ENCODE results near the gene TERB1.

The TERB1 gene

DNA sequence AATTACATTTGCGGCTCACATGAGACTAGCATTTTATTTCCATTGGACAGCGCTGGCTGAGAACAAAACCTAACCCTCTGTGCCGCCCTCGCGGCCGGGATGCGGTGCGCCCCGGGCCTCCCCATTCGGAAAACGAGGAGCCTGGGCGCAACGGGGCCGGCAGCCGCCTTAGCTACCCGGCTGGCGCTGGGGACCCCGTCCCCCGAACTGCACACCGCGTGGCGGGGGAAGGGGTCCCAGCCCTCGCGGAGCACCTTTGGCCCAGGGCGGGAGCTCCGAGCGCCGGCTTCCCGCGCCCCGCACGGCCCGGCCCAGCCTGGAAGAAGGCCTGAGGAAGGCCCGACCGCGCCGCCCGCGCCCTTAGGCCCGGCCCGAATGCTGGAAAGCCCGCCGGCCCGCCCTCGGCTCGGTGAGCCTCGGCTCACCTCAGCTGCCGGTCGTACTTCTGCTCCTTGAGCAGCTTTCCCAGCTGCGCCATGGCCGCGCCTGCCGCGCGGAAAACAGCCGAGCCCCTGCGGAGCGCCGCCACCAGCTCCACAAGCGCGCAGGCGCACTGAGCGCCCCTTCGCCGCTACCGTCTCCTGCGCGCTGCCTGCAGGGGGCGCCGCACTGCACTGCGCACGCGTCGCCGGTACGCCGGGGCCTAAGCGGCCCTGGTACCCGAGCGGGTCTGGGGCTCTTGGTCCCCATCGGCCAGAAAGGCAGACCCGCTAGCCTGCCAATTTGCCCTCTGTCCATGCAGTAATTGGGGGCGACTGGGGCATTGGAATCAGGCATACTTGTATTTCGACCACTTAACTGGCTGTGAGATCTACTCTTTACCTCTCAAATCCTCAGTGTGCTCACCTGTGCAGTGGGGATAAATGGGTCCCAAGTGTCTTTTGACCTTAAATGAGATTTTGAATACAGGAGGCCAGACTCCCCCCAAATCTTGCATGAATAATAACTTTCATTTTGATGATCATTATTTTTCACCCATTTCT lies 29.3 kb upstream of the TERB1 start, which contains the start of gene NAE1:
NAE1 (minus strand) TSS at position 555 of the 983 bp plus-strand sequence; CDS start at position 478, 77 bp downstream.
- H3K36me3 ChIP-seq (replicated peaks in 1 of 2; ENCODE audit: control insufficient read depth in 2 of 2, insufficient read depth in 2 of 2, low read length in 2 of 2): peaks cover 10 to 39% of the 10 kb centered on the region in 2 donors
- no CpG with 5 or more reads among the region's 84 CpGs for WGBS, 2 donors (ENCODE audit: extremely low coverage in 2 of 2, insufficient read length in 2 of 2, insufficient replicate concordance in 1 of 2)
- H4K8ac ChIP-seq (ENCODE audit: low read depth, low read length): no peak within 1 kb of the TSS
- no peak within 1 kb of the TSS for H2BK12ac ChIP-seq (ENCODE audit: low read length)
- no peak within 1 kb of the TSS for H2BK15ac ChIP-seq (ENCODE audit: low read length)
- H3K18ac ChIP-seq (ENCODE audit: low read length): peak within 1 kb of the TSS; percentile 98
- H3K4me2 ChIP-seq (ENCODE audit: insufficient read depth, low read length, poor library complexity, severe bottlenecking): peak within 1 kb of the TSS; percentile 71
- DNase-seq (ENCODE audit: low spot score): peak; percentile 91
- no peaks in the 10 kb centered on the region for H3K9me3 ChIP-seq (replicated peaks in 1 of 2; ENCODE audit: control insufficient read depth in 2 of 2, insufficient read depth in 1 of 2, low read depth in 1 of 2, low read length in 2 of 2)
- peak within 1 kb of the TSS; percentile 73 for H3K27ac ChIP-seq (replicated peaks; ENCODE audit: low read length)
- no peaks in the 10 kb centered on the region for H3K79me1 ChIP-seq (ENCODE audit: low read depth, low read length)
- H3K4ac ChIP-seq (ENCODE audit: low read length): no peak within 1 kb of the TSS
- H2AK5ac ChIP-seq (ENCODE audit: low read depth, low read length): peak within 1 kb of the TSS; percentile 73
- H2BK5ac ChIP-seq (ENCODE audit: low read length): peak within 1 kb of the TSS; percentile 85
- peaks cover 5 to 7% of the 10 kb centered on the region in 2 donors for H3K4me1 ChIP-seq (ENCODE audit: control insufficient read depth in 2 of 2, insufficient read depth in 1 of 2, low read depth in 1 of 2, low read length in 2 of 2)
- no peak within 1 kb of the TSS for H4K91ac ChIP-seq (ENCODE audit: low read depth, low read length, poor library complexity)
- peak within 1 kb of the TSS; percentile 85 for H2AFZ ChIP-seq (ENCODE audit: low read length)
- H3K9ac ChIP-seq (ENCODE audit: low read depth, low read length, poor library complexity): peak within 1 kb of the TSS; percentile 86
- peak within 1 kb of the TSS; percentile 96 for H3K14ac ChIP-seq (ENCODE audit: low read length)
- H2BK120ac ChIP-seq (ENCODE audit: low read depth, low read length): no peak within 1 kb of the TSS
- H3K23ac ChIP-seq (ENCODE audit: low read depth, low read length, poor library complexity): peak within 1 kb of the TSS; percentile 66
- H3K27me3 ChIP-seq (ENCODE audit: control insufficient read depth in 3 of 3, insufficient read depth in 3 of 3, low read depth in 1 of 3, low read length in 3 of 3): peaks cover 0 to 30% (median 0%) of the 10 kb centered on the region in 3 experiments
- peak within 1 kb of the TSS; percentile 87 to 96 for H3K4me3 ChIP-seq (ENCODE audit: low read length in 2 of 2)

DNA sequence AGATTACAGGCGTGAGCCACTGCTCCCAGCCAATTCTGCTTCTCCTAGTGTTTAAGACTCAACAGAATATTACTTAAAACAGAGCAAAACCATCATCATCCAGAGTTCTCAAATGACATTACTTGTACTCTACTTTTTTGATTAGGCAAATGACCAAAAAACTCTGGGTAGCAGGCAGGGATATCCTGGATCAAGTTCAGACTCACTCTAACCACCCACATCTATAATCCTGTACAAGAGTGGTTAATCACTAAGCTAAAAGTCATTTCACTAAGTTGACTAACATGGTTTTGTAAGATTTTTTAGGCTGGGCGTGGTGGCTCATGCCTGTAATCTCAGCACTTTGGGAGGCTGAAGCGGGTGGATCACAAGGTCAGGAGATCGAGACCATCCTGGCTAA lies 22.6 kb upstream of the TERB1 start:
- H3K4me2 ChIP-seq (ENCODE audit: insufficient read depth, low read length, poor library complexity, severe bottlenecking): no peak overlapping the region
- H3K23ac ChIP-seq (ENCODE audit: low read depth, low read length, poor library complexity): no peak overlapping the region
- no peak overlapping the region for H3K4ac ChIP-seq (ENCODE audit: low read length)
- no peaks in the 10 kb centered on the region for H3K9me3 ChIP-seq (replicated peaks in 1 of 2; ENCODE audit: control insufficient read depth in 2 of 2, insufficient read depth in 1 of 2, low read depth in 1 of 2, low read length in 2 of 2)
- no peaks in the 10 kb centered on the region for H3K27me3 ChIP-seq (ENCODE audit: control insufficient read depth in 3 of 3, insufficient read depth in 3 of 3, low read depth in 1 of 3, low read length in 3 of 3)
- no CpG with 5 or more reads among the region's 4 CpGs for WGBS, 2 donors (ENCODE audit: extremely low coverage in 2 of 2, insufficient read length in 2 of 2, insufficient replicate concordance in 1 of 2)
- H2BK12ac ChIP-seq (ENCODE audit: low read length): no peak overlapping the region
- H2BK5ac ChIP-seq (ENCODE audit: low read length): no peak overlapping the region
- no peak overlapping the region for H4K8ac ChIP-seq (ENCODE audit: low read depth, low read length)
- H3K27ac ChIP-seq (replicated peaks; ENCODE audit: low read length): no peak overlapping the region
- peaks cover 22 to 92% of the 10 kb centered on the region in 2 donors for H3K36me3 ChIP-seq (replicated peaks in 1 of 2; ENCODE audit: control insufficient read depth in 2 of 2, insufficient read depth in 2 of 2, low read length in 2 of 2)
- H3K4me1 ChIP-seq (ENCODE audit: control insufficient read depth in 2 of 2, insufficient read depth in 1 of 2, low read depth in 1 of 2, low read length in 2 of 2): peaks cover 0 to 1% of the 10 kb centered on the region in 2 donors
- no peak for DNase-seq (ENCODE audit: low spot score)
- H4K91ac ChIP-seq (ENCODE audit: low read depth, low read length, poor library complexity): no peak overlapping the region
- no peak overlapping the region for H2AK5ac ChIP-seq (ENCODE audit: low read depth, low read length)
- H3K4me3 ChIP-seq (ENCODE audit: low read length in 2 of 2): no peak overlapping the region
- H3K79me1 ChIP-seq (ENCODE audit: low read depth, low read length): no peaks in the 10 kb centered on the region
- no peak overlapping the region for H2BK120ac ChIP-seq (ENCODE audit: low read depth, low read length)
- no peak overlapping the region for H3K18ac ChIP-seq (ENCODE audit: low read length)
- no peak overlapping the region for H3K14ac ChIP-seq (ENCODE audit: low read length)
- no peak overlapping the region for H3K9ac ChIP-seq (ENCODE audit: low read depth, low read length, poor library complexity)
- H2AFZ ChIP-seq (ENCODE audit: low read length): no peak overlapping the region
- H2BK15ac ChIP-seq (ENCODE audit: low read length): no peak overlapping the region

DNA sequence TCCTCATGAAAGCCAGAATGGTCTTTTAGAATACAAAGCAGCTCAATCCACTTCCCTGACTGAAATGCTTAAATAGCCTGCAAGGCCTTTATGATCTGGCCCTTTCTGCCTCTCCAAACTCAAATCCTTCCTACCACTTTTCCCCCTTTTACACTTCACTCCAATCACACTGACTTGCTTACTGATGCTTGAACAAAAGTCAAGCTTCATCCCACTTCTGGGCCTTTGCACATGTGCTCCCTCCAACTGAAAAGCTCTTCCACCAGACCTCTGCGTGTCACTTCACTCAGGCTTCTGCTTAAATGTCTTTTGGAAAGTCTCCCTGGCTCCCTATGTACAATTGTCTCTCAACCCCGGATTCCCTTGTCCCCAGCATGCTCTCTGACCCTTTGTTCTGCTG lies 13.3 kb upstream of the TERB1 start:
- H3K4me2 ChIP-seq (ENCODE audit: insufficient read depth, low read length, poor library complexity, severe bottlenecking): no peak overlapping the region
- no peak overlapping the region for H2BK12ac ChIP-seq (ENCODE audit: low read length)
- H2BK120ac ChIP-seq (ENCODE audit: low read depth, low read length): no peak overlapping the region
- no peak overlapping the region for H2AFZ ChIP-seq (ENCODE audit: low read length)
- no peak overlapping the region for H2AK5ac ChIP-seq (ENCODE audit: low read depth, low read length)
- H3K36me3 ChIP-seq (replicated peaks in 1 of 2; ENCODE audit: control insufficient read depth in 2 of 2, insufficient read depth in 2 of 2, low read length in 2 of 2): peaks cover 23 to 94% of the 10 kb centered on the region in 2 donors
- H3K4me3 ChIP-seq (ENCODE audit: low read length in 2 of 2): no peak overlapping the region
- H3K9ac ChIP-seq (ENCODE audit: low read depth, low read length, poor library complexity): no peak overlapping the region
- H3K27me3 ChIP-seq (ENCODE audit: control insufficient read depth in 3 of 3, insufficient read depth in 3 of 3, low read depth in 1 of 3, low read length in 3 of 3): no peaks in the 10 kb centered on the region
- no peak overlapping the region for H3K27ac ChIP-seq (replicated peaks; ENCODE audit: low read length)
- no peak overlapping the region for H3K14ac ChIP-seq (ENCODE audit: low read length)
- no peak overlapping the region for H2BK15ac ChIP-seq (ENCODE audit: low read length)
- no peak overlapping the region for H4K91ac ChIP-seq (ENCODE audit: low read depth, low read length, poor library complexity)
- no peaks in the 10 kb centered on the region for H3K9me3 ChIP-seq (replicated peaks in 1 of 2; ENCODE audit: control insufficient read depth in 2 of 2, insufficient read depth in 1 of 2, low read depth in 1 of 2, low read length in 2 of 2)
- H3K4ac ChIP-seq (ENCODE audit: low read length): no peak overlapping the region
- no peaks in the 10 kb centered on the region for H3K79me1 ChIP-seq (ENCODE audit: low read depth, low read length)
- H4K8ac ChIP-seq (ENCODE audit: low read depth, low read length): no peak overlapping the region
- H3K18ac ChIP-seq (ENCODE audit: low read length): no peak overlapping the region
- H3K23ac ChIP-seq (ENCODE audit: low read depth, low read length, poor library complexity): no peak overlapping the region
- H2BK5ac ChIP-seq (ENCODE audit: low read length): no peak overlapping the region
- WGBS, 2 donors (ENCODE audit: extremely low coverage in 2 of 2, insufficient read length in 2 of 2, insufficient replicate concordance in 1 of 2): no CpG with 5 or more reads among the region's 2 CpGs
- H3K4me1 ChIP-seq (ENCODE audit: control insufficient read depth in 2 of 2, insufficient read depth in 1 of 2, low read depth in 1 of 2, low read length in 2 of 2): no peaks in the 10 kb centered on the region
- no peak for DNase-seq (ENCODE audit: low spot score)

DNA sequence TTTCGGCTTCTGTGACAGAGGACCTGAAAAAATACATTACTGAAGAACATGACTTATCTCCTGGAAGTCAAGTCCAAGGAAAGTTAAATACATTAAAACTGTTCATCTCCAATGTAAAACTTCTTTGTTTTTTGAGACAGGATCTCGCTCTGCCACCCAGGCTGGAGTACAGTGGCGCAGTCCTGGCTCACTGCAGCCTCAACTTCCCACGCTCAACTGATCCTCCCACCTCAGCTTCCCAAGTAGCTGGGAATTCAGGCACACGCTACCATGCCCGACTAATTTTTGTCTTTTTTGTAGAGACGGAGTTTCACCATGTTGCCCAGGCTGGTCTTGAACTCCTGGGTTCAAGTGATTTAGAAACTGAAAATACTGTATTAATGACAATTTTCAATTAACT lies 9.7 kb upstream of the TERB1 start:
- Histone ChIP-seq H2AK5ac (ENCODE audit: low read depth, low read length) (no peak overlapping the region), H3K27ac (replicated peaks; ENCODE audit: low read length) (no peak overlapping the region), H2BK15ac (ENCODE audit: low read length) (no peak overlapping the region), H3K23ac (ENCODE audit: low read depth, low read length, poor library complexity) (no peak overlapping the region), H2BK12ac (ENCODE audit: low read length) (no peak overlapping the region), H2BK120ac (ENCODE audit: low read depth, low read length) (no peak overlapping the region), H2BK5ac (ENCODE audit: low read length) (no peak overlapping the region), H3K18ac (ENCODE audit: low read length) (no peak overlapping the region), H3K9ac (ENCODE audit: low read depth, low read length, poor library complexity) (no peak overlapping the region), H3K14ac (ENCODE audit: low read length) (no peak overlapping the region), H3K4me3 (ENCODE audit: low read length in 2 of 2) (no peak overlapping the region), H4K8ac (ENCODE audit: low read depth, low read length) (no peak overlapping the region), H2AFZ (ENCODE audit: low read length) (no peak overlapping the region), H3K79me1 (ENCODE audit: low read depth, low read length) (no peaks in the 10 kb centered on the region), H4K91ac (ENCODE audit: low read depth, low read length, poor library complexity) (no peak overlapping the region), H3K9me3 (replicated peaks in 1 of 2; ENCODE audit: control insufficient read depth in 2 of 2, insufficient read depth in 1 of 2, low read depth in 1 of 2, low read length in 2 of 2) (no peaks in the 10 kb centered on the region), H3K4me2 (ENCODE audit: insufficient read depth, low read length, poor library complexity, severe bottlenecking) (no peak overlapping the region), H3K36me3 (replicated peaks in 1 of 2; ENCODE audit: control insufficient read depth in 2 of 2, insufficient read depth in 2 of 2, low read length in 2 of 2) (peaks cover 27 to 94% of the 10 kb centered on the region in 2 donors), H3K27me3 (ENCODE audit: control insufficient read depth in 3 of 3, insufficient read depth in 3 of 3, low read depth in 1 of 3, low read length in 3 of 3) (no peaks in the 10 kb centered on the region), H3K4ac (ENCODE audit: low read length) (no peak overlapping the region), H3K4me1 (ENCODE audit: control insufficient read depth in 2 of 2, insufficient read depth in 1 of 2, low read depth in 1 of 2, low read length in 2 of 2) (no peaks in the 10 kb centered on the region)
- no CpG with 5 or more reads among the region's 7 CpGs for WGBS, 2 donors (ENCODE audit: extremely low coverage in 2 of 2, insufficient read length in 2 of 2, insufficient replicate concordance in 1 of 2)
- no peak for DNase-seq (ENCODE audit: low spot score)
